GM18858 (cell line): Measurements from ENCODE around the gene MYL7.

Experiments
- ATAC-seq: cut with Tn5 transposase; IDR thresholded peaks from one replicate; pipeline ENCODE4 v1.9.1; 2021; ENCODE audit not compliant: unreplicated experiment

Gene MYL7

DNA sequence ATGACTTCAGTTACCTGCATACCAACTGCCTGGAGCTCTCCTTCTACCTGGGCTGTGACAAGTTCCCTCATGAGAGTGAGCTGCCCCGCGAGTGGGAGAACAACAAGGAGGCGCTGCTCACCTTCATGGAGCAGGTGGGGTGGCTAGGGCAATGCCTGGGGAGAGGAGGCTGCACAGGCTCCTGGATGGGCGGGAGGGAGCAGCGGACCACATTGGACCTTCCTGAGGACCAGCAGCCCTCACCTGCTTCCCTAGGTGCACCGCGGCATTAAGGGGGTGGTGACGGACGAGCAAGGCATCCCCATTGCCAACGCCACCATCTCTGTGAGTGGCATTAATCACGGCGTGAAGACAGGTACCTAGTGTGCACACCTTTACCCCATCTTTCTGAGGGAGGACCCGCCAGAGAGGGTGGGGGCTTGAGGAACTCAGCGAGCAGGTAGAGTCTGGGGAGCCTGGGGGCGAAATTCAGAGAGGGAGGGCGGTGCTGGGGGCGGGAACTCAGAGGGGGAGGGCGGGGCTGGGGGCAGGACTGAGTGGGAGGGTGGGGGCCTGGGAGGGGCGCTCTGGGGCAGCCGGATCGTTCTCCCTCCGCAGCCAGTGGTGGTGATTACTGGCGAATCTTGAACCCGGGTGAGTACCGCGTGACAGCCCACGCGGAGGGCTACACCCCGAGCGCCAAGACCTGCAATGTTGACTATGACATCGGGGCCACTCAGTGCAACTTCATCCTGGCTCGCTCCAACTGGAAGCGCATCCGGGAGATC, 28.0 kb downstream of the MYL7 start:
- no peak for ATAC-seq

GRCh38 chr7:44112231-44112996, 28.7 kb downstream of the MYL7 start:
- no peak for ATAC-seq

DNA sequence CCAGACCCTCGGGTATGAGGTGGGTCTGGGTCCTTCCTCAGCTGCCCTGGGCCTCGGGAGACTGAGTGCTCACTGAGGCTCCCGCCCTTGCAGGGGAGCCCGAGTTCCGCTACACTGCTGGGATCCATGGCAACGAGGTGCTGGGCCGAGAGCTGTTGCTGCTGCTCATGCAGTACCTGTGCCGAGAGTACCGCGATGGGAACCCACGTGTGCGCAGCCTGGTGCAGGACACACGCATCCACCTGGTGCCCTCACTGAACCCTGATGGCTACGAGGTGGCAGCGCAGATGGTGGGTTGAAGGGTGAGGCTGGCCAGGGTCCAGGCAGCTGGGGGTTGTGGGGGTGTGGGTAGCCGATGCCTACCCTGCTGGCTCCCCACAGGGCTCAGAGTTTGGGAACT, 29.4 kb downstream of the MYL7 start:
- no peak for ATAC-seq

DNA sequence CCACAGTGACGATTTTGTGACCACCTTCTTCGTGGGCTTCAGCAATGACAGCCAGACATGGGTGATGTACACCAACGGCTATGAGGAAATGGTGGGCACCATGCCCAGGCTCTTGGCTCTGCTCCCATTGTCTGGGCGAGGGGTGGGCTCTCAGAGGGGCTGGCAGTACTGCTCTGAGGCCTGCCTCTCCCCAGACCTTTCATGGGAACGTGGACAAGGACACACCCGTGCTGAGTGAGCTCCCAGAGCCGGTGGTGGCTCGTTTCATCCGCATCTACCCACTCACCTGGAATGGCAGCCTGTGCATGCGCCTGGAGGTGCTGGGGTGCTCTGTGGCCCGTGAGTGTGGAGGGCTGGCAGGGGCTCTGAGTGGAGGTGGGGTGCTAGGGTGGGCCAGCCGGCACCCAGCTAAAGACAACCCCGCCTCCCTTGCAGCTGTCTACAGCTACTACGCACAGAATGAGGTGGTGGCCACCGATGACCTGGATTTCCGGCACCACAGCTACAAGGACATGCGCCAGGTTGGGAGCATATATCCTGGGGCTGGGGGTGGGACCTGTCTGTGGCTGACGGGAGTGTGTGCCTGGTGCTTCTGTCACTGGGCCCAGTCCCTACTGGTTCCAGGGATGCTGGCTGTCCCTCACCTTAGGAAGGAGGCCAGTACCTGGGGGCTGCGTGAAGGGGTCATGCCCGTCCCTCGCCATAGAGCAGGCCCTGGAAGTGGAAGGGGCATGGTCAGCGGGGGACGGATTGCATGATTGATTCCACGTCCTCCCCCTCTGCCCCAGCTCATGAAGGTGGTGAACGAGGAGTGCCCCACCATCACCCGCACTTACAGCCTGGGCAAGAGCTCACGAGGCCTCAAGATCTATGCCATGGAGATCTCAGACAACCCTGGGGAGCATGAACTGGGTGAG, 30.2 kb downstream of the MYL7 start:
- ATAC-seq: no peak

- ATAC-seq: no peak
These were observed 31.1 kb downstream of the MYL7 start for GRCh38 chr7:44109991-44110390.

- no peak for ATAC-seq
These were observed 32.1 kb downstream of the MYL7 start for GRCh38 chr7:44108768-44109750.

DNA sequence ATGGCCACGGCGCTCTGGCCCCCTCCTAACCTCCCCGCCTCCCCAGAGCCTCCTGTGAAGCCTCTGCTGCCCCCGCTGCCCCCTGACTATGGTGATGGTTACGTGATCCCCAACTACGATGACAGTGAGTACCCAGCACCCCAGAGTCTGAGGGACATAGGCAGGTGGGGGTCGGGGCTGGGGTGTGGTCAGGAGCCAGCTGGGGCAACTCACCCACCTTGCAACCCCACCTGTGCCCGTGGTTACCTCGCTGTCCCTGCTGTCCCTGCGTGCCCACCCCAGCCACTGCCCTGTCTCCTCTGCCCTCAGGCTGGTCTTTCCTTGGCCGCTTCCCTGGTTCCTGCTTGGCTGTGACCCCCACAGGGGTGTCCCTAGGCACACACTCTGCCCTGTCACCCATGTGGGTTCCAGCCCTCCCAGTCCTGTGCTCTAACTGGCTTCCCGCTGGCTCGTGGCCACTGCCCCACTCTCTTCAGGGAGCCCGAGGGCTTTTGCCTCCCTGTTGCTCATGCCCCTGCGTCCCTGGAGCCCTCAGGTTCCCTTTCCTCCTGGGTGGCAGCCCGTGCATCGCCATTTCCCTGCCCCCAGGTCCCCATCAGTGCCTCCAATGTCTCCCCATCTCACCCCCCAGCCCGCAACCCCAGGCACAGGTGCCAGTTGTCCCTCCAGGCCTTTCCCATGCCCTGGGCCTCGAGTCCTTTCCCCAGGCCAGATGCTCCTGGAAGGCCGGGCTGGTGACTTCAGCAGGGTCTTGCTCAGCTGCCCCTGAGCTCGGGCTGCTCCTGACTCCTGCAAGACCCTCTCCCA, 33.0 kb downstream of the MYL7 start:
- no peak for ATAC-seq

DNA sequence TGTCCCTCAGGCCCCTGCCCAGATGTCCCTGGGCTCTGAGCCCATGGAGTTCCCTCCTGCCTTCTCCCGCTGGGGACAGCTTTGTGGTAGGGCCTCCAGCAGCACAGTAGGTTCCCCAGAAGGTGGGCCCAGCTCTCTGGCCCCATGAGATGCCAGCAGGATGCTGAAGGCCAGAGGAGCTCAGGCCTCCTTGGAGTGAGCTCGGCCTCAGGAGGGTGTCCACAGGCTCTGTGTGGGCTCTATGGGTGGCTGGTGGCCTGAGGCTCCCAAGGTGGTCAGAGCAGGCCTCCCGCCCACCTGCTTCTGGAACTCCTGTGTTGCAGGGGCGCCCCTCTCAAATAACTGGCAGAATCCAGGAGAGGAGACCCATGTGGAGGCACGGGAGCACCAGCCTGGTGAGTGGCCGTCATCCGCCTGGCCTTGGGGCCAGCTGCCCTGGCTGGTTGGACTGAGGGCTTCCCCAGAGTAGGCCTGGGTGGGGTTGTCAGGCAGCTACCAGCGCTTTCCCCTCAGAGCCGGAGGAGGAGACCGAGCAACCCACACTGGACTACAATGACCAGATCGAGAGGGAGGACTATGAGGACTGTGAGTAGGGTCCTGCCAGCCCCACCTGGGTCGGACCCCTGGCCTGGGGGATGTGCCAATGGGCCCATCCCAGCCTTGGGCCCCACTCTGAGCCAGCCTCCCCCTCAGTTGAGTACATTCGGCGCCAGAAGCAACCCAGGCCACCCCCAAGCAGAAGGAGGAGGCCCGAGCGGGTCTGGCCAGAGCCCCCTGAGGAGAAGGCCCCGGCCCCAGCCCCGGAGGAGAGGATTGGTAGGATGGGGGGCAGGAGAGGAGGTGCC, 33.8 kb downstream of the MYL7 start:
- ATAC-seq: no peak

GRCh38 chr7:44106311-44107065, 34.6 kb downstream of the MYL7 start:
- no peak for ATAC-seq

- ATAC-seq: no peak
These were observed 35.3 kb downstream of the MYL7 start for GRCh38 chr7:44105832-44106231.

DNA sequence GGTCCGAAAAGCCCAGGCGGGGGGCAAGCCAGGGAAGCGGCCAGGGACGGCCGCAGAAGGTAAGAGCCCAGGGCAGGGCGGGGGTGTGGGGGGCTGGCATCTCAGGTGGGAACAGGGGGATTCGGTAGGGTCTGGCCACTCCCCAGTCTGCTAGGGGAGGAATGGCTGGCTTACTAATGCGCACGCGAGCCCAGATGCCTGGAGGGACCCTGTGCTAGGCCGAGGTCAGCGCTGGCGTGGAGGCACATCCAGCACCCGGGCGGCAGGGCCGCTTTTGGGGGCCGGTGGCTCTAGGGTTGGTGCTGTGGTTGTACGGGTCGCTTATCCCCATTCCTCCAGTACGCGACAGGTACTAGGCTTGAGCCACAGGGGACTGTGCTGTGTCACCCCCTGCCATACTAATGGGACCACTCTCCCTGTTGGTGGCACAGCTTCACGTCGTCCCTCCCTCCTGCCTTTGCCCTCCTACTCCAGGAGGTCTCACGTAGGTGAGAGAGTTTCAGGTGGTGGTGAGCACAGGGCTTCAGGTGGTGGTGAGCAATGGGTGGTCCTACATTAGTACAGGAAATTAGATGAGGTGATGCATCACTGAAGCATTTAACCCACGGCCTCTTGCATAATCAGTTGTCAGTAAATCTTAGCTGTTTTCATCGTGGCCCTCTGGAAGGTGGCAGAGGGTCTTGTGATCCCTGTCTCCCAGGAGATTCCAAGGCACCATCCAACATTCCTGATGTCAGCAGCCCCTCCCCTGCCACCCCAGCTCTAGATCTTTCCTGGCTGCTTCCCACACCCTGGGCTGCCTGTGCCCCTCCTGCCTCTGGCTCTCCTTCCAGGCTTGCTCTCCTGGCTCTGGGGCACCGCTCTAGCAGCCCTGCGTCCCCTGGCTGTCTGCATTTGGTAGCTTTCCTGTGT, 36.0 kb downstream of the MYL7 start:
- no peak for ATAC-seq

DNA sequence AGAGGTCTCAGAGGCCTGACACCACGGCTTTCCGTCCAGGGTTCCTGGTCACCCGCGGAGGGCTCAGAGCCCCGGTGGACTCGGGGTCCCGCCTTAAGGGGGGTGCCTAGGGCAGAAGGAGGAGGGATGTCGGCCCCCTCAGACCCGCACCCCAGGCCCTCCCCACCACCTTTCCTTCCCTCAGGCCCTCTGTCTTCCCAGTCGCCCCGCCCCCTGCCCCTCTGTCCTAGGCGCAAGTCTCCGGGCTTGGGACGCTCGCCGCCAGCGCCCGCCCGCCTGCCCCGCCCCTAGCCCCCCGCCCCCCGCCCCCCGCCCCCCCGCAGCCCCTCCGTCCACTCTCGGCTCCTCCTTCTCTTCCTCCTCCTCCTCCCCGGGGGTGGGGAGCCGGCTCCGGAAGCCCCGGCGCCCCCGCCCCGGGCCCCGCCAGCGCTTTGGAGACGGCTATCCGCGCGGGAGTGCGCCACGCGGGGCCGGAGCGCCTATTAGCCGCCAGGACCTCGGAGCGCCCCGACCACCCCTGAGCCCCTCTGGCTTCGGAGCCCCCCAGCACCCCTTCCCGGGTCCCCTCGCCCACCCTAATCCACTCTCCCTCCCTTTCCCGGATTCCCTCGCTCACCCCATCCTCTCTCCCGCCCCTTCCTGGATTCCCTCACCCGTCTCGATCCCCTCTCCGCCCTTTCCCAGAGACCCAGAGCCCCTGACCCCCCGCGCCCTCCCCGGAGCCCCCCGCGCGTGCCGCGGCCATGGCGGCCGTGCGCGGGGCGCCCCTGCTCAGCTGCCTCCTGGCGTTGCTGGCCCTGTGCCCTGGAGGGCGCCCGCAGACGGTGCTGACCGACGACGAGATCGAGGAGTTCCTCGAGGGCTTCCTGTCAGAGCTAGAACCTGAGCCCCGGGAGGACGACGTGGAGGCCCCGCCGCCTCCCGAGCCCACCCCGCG, 36.9 kb downstream of the MYL7 start, which contains the start of gene AEBP1:
AEBP1 (plus strand) TSS at position 423 of the 937 bp plus-strand sequence; CDS start at position 744, 321 bp downstream.
- ATAC-seq: no peak

DNA sequence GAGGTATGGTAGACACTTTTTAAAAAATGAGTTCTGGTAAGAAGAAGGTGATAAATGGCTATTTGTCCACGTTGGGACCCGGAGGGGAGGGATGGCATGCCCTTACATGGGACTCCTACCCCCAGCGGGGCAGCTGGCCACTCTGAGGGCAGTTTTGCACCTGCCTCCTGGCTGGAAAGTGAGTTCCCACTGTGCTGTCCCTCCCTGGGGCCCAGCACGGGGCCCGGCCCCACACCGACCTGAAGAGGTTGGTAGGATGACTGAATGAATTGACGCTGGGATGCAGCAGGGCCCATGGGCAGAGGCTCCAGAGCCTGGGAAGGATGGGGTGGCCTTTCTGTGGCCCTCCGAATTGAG, 37.6 kb downstream of the MYL7 start:
- ATAC-seq: no peak

DNA sequence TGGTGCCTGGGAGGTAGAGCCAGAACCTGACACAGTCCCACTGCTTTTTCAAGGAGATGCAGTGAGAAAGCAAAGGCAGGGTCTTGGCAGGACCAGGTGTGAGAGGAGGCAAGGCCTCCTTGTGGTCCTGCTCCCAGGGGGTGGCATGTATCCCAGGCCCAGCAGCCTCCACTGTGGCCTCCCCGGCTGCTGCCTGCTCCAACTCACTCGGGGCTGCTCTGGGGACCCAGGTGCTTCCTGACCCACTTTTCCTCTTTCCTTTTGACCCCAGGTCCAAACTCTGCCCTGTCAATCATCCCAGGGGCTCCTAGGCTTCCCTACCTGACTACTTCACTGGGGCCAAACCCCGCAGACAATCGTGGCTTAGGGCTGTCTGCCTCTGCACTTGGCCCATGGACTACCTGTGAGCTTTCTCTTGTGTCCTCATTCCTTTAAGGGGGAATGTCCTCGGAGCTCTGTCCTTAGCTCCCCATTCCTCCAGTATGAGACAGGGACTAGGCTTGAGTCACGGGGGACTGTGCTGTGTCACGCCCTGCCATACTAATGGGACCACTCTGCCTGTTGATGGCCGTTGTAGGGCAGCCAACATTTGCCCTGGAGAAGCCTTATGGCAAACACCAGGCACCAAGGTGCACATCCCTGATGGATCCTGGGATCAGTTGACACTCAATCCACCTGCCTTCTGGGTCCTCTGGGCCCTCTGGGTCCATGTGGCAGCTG, 38.1 kb downstream of the MYL7 start:
- ATAC-seq: no peak
